ENCODE measurements around the gene SH3BP1. TPM values are rescaled to one million over a fixed set of nuclear protein-coding genes. Genes with fewer than 3 reads are reported as not detected.

Gene SH3BP1
- total RNA-seq, 1 donor from 2014 or later: 116 TPM

DNA sequence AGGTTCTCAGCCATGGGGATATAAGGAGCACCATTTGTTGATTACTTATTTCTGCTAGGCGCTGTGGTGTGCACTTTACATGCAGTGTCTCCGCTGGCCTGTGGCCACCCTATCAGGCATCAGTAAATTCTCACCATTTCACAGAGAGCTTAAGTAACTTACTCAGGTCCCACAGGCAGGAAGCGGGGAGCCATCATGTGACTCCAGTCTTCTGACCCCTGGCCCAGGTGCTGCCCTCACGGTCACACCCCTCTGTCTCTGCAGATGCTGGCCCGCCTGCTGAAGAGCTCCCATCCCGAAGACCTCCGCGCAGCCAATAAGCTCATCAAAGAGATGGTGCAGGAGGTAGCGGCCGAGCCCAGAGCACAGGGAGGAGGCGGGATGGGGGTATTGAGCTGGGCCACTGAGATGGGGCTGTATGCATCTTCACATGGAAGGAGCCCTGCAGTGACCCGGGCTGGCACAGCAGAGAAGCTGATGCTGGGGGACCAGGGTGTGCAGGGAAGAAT, 18.1 kb upstream of the SH3BP1 start:
- Mint-ChIP-seq H3K27me3 (ENCODE audit: insufficient read depth) (no peaks in the 10 kb centered on the region), H3K36me3 (ENCODE audit: low read depth) (peaks cover 11% of the 10 kb centered on the region)
- intact Hi-C loops (cut with micrococcal nuclease): no loop called here

DNA sequence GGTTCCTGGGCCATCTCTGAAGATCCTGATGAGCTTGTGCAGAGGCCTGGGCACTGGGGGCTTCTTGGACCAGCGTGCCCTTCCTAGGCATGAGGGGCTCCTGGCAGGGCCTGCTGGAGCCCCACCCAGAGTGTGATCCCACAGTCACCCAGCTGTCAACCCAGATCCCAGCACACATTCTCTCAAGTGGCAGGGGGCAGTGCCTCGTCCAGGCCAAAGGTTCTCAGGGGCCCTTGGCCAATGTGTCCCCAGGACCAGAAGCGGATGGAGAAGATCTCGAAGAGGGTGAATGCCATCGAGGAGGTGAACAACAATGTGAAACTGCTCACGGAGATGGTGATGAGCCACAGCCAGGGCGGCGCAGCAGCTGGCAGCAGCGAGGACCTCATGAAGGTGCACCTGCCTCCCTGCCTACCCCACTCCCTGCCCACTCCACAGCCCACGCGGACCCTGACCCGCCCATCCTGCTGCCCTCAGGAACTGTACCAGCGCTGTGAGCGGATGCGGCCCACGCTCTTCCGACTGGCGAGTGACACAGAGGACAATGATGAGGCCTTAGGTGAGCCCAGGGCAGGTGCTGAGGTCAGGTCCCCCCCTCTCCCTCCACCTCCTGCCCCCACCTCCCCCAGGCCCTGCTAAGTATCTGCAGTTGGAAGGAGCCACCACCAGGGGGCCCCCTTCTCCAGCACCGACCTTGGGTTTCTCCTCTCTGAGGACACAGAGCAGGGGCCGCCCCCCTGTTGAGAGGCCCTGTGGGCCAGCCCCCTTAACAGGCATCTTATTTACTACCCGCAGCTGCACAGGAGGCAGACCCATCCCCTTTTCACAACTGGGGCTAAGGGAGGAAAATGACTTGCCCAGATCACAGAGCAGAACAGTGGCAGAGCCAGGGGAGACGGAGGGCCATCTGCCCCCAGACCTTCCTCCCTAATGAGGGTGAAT, 16.1 kb upstream of the SH3BP1 start:
- intact Hi-C loops (cut with micrococcal nuclease): loop anchor here (1.0 to 2.0 kb wide), 4 partner anchors 11 to 58 kb away; partner anchors contain the start of gene SH3BP1
- Mint-ChIP-seq H3K27me3 (ENCODE audit: insufficient read depth) (no peaks in the 10 kb centered on the region), H3K9me3 (no peaks in the 10 kb centered on the region), H3K36me3 (ENCODE audit: low read depth) (peaks cover 9% of the 10 kb centered on the region), H3K27ac (peak overlapping the region; percentile 70), H3K4me1 (ENCODE audit: low read depth) (peaks cover 37% of the 10 kb centered on the region), H3K4me3 (peak overlapping the region; percentile 37)
- DNase-seq (ENCODE audit: low spot score): peak; percentile 58

More for the DNA sequence above, 18.1 kb upstream of the SH3BP1 start:
- DNase-seq (ENCODE audit: low spot score): no peak
- Mint-ChIP-seq H3K4me1 (ENCODE audit: low read depth) (peaks cover 19% of the 10 kb centered on the region), H3K9me3 (no peaks in the 10 kb centered on the region), H3K27ac (no peak overlapping the region), H3K4me3 (no peak overlapping the region)

DNA sequence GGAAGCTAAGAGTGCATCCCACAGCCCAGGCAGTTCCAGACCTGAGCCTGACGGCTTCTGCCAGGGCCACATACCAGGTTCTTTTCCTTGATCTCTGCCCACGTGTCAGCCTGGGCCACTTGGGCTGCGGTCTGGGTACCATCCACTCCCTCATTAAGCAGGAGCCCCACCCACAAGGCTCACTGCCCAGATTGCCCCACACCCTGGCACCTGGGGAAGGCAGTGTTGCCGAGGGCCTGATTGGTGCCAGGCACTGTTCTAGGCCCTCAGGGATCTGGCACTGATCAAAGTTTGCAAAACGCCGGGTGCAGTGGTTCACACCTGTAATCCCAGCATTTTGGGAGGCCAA, 15.5 kb upstream of the SH3BP1 start:
- Mint-ChIP-seq H3K9me3 (no peaks in the 10 kb centered on the region), H3K27me3 (ENCODE audit: insufficient read depth) (no peaks in the 10 kb centered on the region), H3K27ac (peak overlapping the region; percentile 70), H3K36me3 (ENCODE audit: low read depth) (peaks cover 9% of the 10 kb centered on the region), H3K4me3 (no peak overlapping the region), H3K4me1 (ENCODE audit: low read depth) (peaks cover 42% of the 10 kb centered on the region)
- no peak for DNase-seq (ENCODE audit: low spot score)
- intact Hi-C loops (cut with micrococcal nuclease): no loop called here

DNA sequence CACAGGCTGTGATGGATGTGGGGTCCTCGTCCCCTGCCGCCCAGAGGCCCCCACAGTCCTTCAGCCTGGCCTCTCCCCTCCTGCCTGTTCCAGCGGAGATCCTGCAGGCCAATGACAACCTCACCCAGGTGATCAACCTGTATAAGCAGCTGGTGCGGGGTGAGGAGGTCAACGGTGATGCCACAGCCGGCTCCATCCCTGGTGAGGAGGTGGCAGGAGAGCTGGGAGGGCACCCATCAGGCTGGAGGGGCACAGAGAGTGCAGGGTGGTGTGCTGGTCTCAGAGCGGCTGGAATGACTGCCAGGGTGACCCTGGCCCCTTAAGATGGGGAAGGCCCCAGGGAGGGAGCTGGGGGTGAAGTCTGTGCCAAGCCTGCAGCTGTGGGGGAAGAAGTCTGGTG, 14.6 kb upstream of the SH3BP1 start:
- Mint-ChIP-seq H3K27ac (no peak overlapping the region), H3K4me3 (no peak overlapping the region), H3K4me1 (ENCODE audit: low read depth) (peaks cover 42% of the 10 kb centered on the region), H3K27me3 (ENCODE audit: insufficient read depth) (no peaks in the 10 kb centered on the region), H3K9me3 (no peaks in the 10 kb centered on the region), H3K36me3 (ENCODE audit: low read depth) (peaks cover 7% of the 10 kb centered on the region)
- no peak for DNase-seq (ENCODE audit: low spot score)
- intact Hi-C loops (cut with micrococcal nuclease): no loop called here

DNA sequence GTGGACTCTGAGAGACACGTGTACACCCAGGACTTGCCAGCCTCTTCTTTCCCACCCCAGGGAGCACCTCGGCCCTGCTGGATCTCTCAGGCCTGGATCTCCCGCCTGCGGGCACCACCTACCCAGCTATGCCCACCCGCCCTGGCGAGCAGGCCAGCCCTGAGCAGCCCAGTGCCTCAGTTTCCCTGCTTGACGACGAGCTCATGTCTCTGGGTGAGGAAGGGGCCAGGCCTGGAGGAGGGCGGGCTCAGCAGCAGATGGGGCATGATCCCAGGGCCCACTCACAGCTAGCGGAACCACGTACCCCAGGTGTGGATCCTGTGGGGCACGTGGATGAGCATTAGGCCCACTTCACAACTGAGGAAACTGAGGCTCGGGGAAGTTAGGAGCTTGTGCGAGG, 13.7 kb upstream of the SH3BP1 start:
- intact Hi-C loops (cut with micrococcal nuclease): no loop called here
- peaks cover 42% of the 10 kb centered on the region for H3K4me1 Mint-ChIP-seq (ENCODE audit: low read depth)

DNA sequence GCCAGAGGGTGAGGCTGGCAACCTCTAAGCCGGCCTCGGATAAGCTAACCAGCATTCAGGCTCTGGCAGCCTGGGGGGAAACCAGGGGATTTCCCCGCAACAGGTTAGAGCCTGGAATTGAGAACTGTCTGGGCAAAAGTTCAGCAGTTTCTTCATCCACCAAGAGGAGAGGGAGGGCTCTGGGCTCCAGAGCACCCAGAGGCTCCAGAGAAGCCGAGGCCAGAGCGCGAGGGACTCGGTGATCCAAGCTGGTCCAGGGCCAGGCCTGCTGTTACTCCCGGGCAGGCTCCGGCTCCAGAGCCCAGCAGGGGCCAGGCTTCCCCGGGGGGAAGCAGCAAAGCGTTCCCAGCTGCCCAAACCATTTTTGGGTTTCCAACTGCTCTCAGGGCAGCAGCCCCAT, 13.3 kb upstream of the SH3BP1 start:
- Mint-ChIP-seq H3K27me3 (ENCODE audit: insufficient read depth) (no peaks in the 10 kb centered on the region), H3K27ac (no peak overlapping the region), H3K4me1 (ENCODE audit: low read depth) (peaks cover 42% of the 10 kb centered on the region), H3K9me3 (no peaks in the 10 kb centered on the region), H3K4me3 (no peak overlapping the region), H3K36me3 (ENCODE audit: low read depth) (peaks cover 7% of the 10 kb centered on the region)
- no peak for DNase-seq (ENCODE audit: low spot score)
- intact Hi-C loops (cut with micrococcal nuclease): no loop called here

More for the DNA sequence above, 13.7 kb upstream of the SH3BP1 start:
- no peaks in the 10 kb centered on the region for H3K27me3 Mint-ChIP-seq (ENCODE audit: insufficient read depth)
- H3K9me3 Mint-ChIP-seq: no peaks in the 10 kb centered on the region
- DNase-seq (ENCODE audit: low spot score): no peak
- no peak overlapping the region for H3K4me3 Mint-ChIP-seq
- H3K36me3 Mint-ChIP-seq (ENCODE audit: low read depth): peaks cover 7% of the 10 kb centered on the region
- H3K27ac Mint-ChIP-seq: no peak overlapping the region

DNA sequence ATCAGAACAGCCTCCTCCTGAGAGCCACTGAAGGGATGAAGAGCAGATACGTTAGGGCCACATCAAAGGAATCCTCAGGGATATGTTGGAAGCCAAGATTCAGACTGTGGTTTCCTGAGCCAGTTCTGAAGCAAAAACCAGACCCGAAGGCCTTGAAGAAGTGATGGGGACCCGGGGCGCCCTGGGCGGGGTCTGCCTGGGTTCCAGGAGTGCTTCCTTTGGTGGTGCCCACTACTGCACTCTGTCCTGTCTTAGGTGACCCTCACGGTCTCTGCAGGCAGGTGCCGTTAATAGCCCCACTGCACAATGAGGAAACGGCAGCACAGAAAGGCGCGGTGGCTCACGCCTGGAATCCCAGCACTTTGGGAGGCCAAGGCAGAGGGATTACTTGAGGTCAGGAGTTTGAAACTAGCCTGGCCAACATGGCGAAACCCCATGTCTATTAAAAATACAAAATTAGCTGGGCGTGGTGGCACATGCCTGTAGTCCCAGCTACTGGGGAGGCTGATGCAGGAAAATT, 12.9 kb upstream of the SH3BP1 start:
- H3K4me3 Mint-ChIP-seq: peak overlapping the region; percentile 17
- H3K36me3 Mint-ChIP-seq (ENCODE audit: low read depth): peaks cover 7% of the 10 kb centered on the region

DNA sequence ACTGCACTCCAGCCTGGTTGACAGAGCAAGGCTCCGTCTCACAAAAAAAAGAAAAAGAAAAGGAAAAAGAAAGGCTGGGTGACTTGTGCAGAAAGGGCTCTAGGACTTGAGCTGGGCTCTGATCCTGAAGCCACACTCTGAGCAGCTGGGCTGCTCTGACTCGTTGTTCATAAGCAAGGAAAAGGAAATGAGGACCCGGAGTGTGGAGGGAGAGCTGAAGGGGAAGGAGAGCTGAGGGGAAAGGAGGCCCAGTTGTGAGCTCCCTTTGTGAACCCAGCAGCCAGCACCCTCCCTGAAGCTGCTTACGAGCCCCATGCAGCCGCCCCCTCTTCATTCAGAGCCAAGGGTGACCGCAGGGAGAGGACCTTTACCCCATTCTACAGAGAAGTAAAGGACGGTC, 12.3 kb upstream of the SH3BP1 start:
- no peaks in the 10 kb centered on the region for H3K27me3 Mint-ChIP-seq (ENCODE audit: insufficient read depth)
- no peak for DNase-seq (ENCODE audit: low spot score)
- no peaks in the 10 kb centered on the region for H3K9me3 Mint-ChIP-seq
- intact Hi-C loops (cut with micrococcal nuclease): loop anchor here (1.0 kb wide), 1 partner anchor 9 kb away; no protein-coding TSS in a partner anchor
- H3K36me3 Mint-ChIP-seq (ENCODE audit: low read depth): peaks cover 9% of the 10 kb centered on the region
- H3K4me1 Mint-ChIP-seq (ENCODE audit: low read depth): peaks cover 47% of the 10 kb centered on the region
- peak overlapping the region; percentile 17 for H3K4me3 Mint-ChIP-seq
- peak overlapping the region; percentile 84 for H3K27ac Mint-ChIP-seq

More for the DNA sequence above, 12.9 kb upstream of the SH3BP1 start:
- H3K4me1 Mint-ChIP-seq (ENCODE audit: low read depth): peaks cover 43% of the 10 kb centered on the region
- H3K9me3 Mint-ChIP-seq: no peaks in the 10 kb centered on the region
- no peaks in the 10 kb centered on the region for H3K27me3 Mint-ChIP-seq (ENCODE audit: insufficient read depth)
- peak overlapping the region; percentile 84 for H3K27ac Mint-ChIP-seq
- DNase-seq (ENCODE audit: low spot score): no peak
- intact Hi-C loops (cut with micrococcal nuclease): loop anchor here (1.0 kb wide), 1 partner anchor 10 kb away; no protein-coding TSS in a partner anchor

DNA sequence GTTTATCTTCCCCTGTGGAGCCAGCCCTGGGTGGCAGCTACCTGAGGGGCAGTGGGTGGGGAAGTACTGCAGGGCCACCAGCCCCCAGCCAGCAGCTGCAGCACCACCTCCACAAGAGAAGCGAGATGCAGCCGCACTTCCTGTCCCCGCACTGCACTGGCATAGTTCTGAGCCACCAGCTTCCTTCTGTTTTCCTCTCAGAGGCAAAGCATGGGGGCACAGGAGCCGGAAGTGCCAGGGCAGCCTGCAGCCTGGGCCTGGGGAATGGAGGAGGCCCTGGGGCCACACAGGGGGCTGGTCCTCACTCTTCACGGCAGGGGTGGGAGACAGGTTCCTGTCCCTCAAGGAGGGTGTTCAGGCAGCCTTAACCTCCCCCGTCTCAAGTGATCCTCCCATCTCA, 11.9 kb upstream of the SH3BP1 start:
- intact Hi-C loops (cut with micrococcal nuclease): loop anchor here (1.0 kb wide), 1 partner anchor 9 kb away; no protein-coding TSS in a partner anchor
- H3K4me1 Mint-ChIP-seq (ENCODE audit: low read depth): peaks cover 47% of the 10 kb centered on the region

DNA sequence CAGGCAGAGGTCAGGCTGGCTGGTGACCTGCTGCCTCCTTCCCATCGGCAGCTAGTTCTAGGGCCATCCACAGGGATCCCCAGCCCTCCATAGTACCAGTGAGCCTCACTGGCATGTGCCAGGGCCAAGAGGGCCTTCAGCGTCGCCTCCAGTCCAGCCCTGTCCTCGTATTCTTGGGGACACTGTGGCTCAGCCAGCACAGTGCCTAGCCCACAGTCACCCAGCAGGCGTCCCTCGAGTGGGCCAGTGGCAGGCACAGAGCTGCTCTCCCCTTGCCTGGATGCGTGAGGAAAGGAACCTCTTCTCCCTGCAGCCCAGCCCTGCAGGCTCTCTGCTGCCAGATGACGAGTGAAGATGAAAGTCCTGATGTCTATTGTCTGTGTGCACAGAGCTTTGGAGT, 10.6 kb upstream of the SH3BP1 start:
- H3K9me3 Mint-ChIP-seq: no peaks in the 10 kb centered on the region
- H3K4me3 Mint-ChIP-seq: no peak overlapping the region
- no peak for DNase-seq (ENCODE audit: low spot score)
- intact Hi-C loops (cut with micrococcal nuclease): no loop called here
- peaks cover 54% of the 10 kb centered on the region for H3K4me1 Mint-ChIP-seq (ENCODE audit: low read depth)
- peak overlapping the region; percentile 34 for H3K27ac Mint-ChIP-seq
- H3K36me3 Mint-ChIP-seq (ENCODE audit: low read depth): peaks cover 6% of the 10 kb centered on the region
- no peaks in the 10 kb centered on the region for H3K27me3 Mint-ChIP-seq (ENCODE audit: insufficient read depth)

More for the DNA sequence above, 11.9 kb upstream of the SH3BP1 start:
- Mint-ChIP-seq H3K27ac (peak overlapping the region; percentile 84), H3K27me3 (ENCODE audit: insufficient read depth) (no peaks in the 10 kb centered on the region), H3K9me3 (no peaks in the 10 kb centered on the region), H3K4me3 (peak overlapping the region; percentile 17), H3K36me3 (ENCODE audit: low read depth) (peaks cover 9% of the 10 kb centered on the region)
- DNase-seq (ENCODE audit: low spot score): peak; percentile 34

DNA sequence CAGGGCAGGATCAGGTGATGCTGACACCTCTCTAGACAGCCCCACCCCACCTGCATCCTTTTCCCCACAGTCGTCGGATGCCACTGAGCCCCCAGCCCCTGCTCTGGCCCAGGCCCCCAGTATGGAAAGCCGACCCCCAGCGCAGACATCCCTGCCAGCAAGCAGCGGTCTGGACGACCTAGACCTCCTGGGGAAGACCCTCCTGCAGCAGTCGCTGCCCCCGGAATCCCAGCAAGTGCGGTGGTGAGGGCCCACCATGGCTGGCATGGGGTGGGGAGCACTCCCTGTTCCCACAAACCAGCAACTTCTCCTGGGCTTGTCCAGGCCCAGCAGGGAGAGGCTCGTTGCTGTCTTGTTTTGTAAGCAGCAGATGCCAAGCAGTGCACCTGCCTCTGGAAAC, 9.5 kb upstream of the SH3BP1 start:
- H3K9me3 Mint-ChIP-seq: no peaks in the 10 kb centered on the region

DNA sequence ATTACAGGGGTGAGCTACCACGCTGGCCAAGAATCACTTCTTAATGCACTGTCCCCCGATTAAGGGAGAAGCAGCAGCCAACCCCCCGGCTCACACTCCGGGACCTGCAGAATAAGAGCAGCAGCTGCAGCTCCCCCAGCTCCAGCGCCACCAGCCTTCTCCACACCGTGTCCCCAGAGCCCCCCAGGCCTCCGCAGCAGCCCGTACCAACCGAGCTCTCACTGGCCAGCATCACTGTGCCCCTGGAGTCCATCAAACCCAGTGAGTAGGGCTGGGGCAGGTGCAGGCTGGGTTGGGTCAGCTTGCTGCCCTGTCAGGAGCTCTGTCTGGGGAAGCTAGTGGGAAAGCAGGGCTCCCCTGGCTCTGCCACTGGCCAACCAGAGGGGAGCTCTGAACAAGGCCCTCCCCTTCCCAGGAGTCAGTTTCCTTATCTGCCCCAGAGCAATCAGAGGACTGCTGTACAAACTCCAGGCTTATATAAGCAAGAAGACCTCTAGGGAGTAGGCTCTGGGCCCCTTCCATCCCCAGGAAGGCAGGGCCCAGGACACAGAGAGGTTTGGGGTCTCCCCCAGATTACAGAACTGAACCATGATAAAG, 8.5 kb upstream of the SH3BP1 start:
- intact Hi-C loops (cut with micrococcal nuclease): loop anchor here (5.0 kb wide), 1 partner anchor 176 kb away; the partner anchor contains the start of gene GCAT
- no peak overlapping the region for H3K4me3 Mint-ChIP-seq
- H3K36me3 Mint-ChIP-seq (ENCODE audit: low read depth): peaks cover 2% of the 10 kb centered on the region
- peaks cover 62% of the 10 kb centered on the region for H3K4me1 Mint-ChIP-seq (ENCODE audit: low read depth)
- DNase-seq (ENCODE audit: low spot score): no peak
- H3K9me3 Mint-ChIP-seq: no peaks in the 10 kb centered on the region
- H3K27ac Mint-ChIP-seq: peak overlapping the region; percentile 34
- H3K27me3 Mint-ChIP-seq (ENCODE audit: insufficient read depth): no peaks in the 10 kb centered on the region

More for the DNA sequence above, 9.5 kb upstream of the SH3BP1 start:
- DNase-seq (ENCODE audit: low spot score): no peak
- Mint-ChIP-seq H3K27ac (no peak overlapping the region), H3K36me3 (ENCODE audit: low read depth) (peaks cover 6% of the 10 kb centered on the region), H3K27me3 (ENCODE audit: insufficient read depth) (no peaks in the 10 kb centered on the region), H3K4me3 (no peak overlapping the region), H3K4me1 (ENCODE audit: low read depth) (peaks cover 64% of the 10 kb centered on the region)
- intact Hi-C loops (cut with micrococcal nuclease): loop anchor here (5.0 kb wide), 1 partner anchor 177 kb away; the partner anchor contains the start of gene GCAT

All from activated T-helper 1 cell treated with anti-CD3 and anti-CD28 coated beads, Interleukin-12 subunit alpha, Interleukin-12 subunit beta, Interleukin-2, Interleukin-4 antibody, amounts not matched to agents 30 ng/mL and 10 ng/mL and 1 ng/mL, durations not matched to agents 14 hours and 24 hours and 36 hours (primary cell).